Pancreas (tissue), 10 donors: Measurements from ENCODE around the gene PODN. TPM values are rescaled to one million over a fixed set of nuclear protein-coding genes. Genes with fewer than 3 reads are reported as not detected.

Experiments used
- ATAC-seq, 4 donors: fragments of 200-7000 bp; cut with Tn5 transposase; one replicate each; pipeline versions ENCODE4 v1.8.0 to v1.9.1; 2020; ENCODE audit warnings: mild to moderate bottlenecking in 4 of 4, moderate library complexity in 4 of 4
- DNase-seq, 6 donors: peaks; one replicate each; pipeline ENCODE4 v3.0.0-alpha.2; 2020
- FAIRE-seq: peaks from 2 replicates; lab custom pipeline; 2012; peaks lifted over from hg19 to GRCh38; lab: Jason Lieb, UNC
- H3K27ac ChIP-seq, 4 donors: fragments of 200-600 bp; sonication (generic); 1 replicate in 3 of 4; 2 replicates in 1 of 4; pipeline versions ENCODE4 v1.5.0 to v1.8.0; 2020
- H3K27me3 ChIP-seq, 4 donors: fragments of 200-600 bp; one replicate each; pipeline ENCODE4 v1.8.0; 2021
- H3K36me3 ChIP-seq, 3 donors: fragments of 200-600 bp; sonication (generic) in 1 of 3; one replicate each; pipeline versions ENCODE4 v1.5.0 to v1.8.0; 2020 to 2021
- H3K4me1 ChIP-seq, 3 donors: fragments of 200-600 bp; one replicate each; pipeline ENCODE4 v1.8.0; 2021
- H3K4me3 ChIP-seq, 4 donors: fragments of 200-600 bp; sonication (generic) in 2 of 4; one replicate each; pipeline versions ENCODE4 v1.5.0 to v1.8.0; 2020 to 2021
- H3K9me3 ChIP-seq, 4 donors: fragments of 200-600 bp; one replicate each; pipeline ENCODE4 v1.8.0; 2021
- WGBS, 2 donors: extraction: QIAGEN DNeasy Blood & Tissue Kit; methylation state at CpG; one replicate each; pipeline ENCODE4 v1.1.7; 2013; 5-methylcytosine and 5-hydroxymethylcytosine counted together
- intact Hi-C, 3 donors: fragments of 100-400 bp; cut with DNase I; formaldehyde crosslinking; loops; one replicate each; pipeline versions ENCODE4 v1.11.1 to v1.14.2; 2022
- polyA plus RNA-seq, 2 donors: library from polyadenylated mRNA; stranded (reverse); fragments of 200-250 nt; gene quantifications; one replicate each; pipeline ENCODE4 v1.2.3, GENCODE V29; 2013
- total RNA-seq, 6 donors: library from RNA; stranded (reverse); fragmentation: NEBNext Ultra II Directional in 4 of 6; extraction: Animal tissue kit (Norgen Biotek cat#: 25700) in 4 of 6; gene quantifications; one replicate each; pipeline versions ENCODE4 v1.2.1 to v1.2.4, GENCODE V29; 2021 to 2023
- TF ChIP-seq, protein P1 (sequence below), 4 donors: fragments of 200-600 bp; sonication (generic) in 3 of 4; IDR thresholded peaks; one replicate each; pipeline versions ENCODE4 v1.5.0 to v1.8.0; 2021; ENCODE audit warnings: antibody characterized with exemption in 4 of 4
- donor health status: healthy with polysubstance abuse.
- donor health status: DM: no; HTN: no; CAD: no; lungs with moderate emphysema.
- donor health status: DM: no; HTN: no; CAD: no.
- donor health status: control.
- donor health status: control.
- donor health status: Bipolar disorder and iron deficiency.
- donor health status: DM: yes; HTN: yes; CAD: no.
- donor health status: DM: no; HTN: no; CAD: no.
- donor health status: DM: no; HTN: no; CAD: no.
- donor health status: DM: yes; HTN: yes; CAD: no.

PODN gene
- total and polyA plus RNA-seq, 8 donors: 1.8 to 14.9 (median 10.2) TPM

DNA sequence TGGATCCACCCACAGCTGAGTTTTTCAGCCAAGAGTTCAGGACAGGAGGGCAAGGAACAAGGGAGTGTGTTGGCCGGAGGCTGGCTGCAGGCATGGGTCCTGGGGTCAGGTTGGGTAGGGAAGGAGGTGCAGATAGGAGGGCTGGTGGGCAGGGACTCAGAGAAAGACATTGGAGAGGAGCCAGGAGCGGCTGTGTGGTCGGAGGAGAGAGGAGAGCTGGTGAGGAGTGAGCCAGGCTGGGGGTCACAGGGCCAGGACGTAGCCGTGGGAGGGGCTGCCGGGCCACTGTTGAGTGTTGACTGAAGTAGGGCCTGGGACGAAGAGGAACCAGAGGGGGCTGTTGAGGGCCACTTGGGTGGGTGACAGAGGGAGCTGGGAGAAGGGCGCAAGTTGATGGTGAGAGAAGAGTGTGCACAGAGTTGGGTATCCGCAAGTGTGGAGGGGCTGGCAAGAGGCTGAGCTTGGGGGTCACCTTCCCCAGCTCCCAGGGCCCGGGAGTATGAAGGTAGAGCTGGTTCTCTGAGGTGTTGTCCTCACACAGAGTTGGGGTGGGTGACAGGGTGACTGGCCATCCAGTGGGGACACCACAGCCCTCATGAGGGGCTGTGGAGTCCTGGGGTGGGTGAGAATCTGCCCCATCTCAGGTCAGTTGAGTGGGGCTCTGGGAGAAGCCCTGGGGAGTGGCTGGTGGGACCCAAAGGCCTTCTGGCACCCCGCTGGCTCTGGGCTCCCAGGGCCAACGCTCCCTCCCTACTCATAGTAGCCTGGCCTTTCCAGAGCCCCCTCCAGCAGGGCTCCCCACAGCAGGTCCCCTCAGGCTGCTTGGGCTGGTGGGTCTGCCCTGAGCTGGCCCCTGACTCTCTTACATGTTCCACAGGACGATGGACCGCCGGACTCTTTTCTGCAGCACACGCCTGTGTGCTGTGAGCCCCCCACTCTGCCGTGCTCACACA lies 21.9 kb downstream of the PODN start:
- intact Hi-C loops: no loop called here
- TF ChIP-seq, protein P1, sequence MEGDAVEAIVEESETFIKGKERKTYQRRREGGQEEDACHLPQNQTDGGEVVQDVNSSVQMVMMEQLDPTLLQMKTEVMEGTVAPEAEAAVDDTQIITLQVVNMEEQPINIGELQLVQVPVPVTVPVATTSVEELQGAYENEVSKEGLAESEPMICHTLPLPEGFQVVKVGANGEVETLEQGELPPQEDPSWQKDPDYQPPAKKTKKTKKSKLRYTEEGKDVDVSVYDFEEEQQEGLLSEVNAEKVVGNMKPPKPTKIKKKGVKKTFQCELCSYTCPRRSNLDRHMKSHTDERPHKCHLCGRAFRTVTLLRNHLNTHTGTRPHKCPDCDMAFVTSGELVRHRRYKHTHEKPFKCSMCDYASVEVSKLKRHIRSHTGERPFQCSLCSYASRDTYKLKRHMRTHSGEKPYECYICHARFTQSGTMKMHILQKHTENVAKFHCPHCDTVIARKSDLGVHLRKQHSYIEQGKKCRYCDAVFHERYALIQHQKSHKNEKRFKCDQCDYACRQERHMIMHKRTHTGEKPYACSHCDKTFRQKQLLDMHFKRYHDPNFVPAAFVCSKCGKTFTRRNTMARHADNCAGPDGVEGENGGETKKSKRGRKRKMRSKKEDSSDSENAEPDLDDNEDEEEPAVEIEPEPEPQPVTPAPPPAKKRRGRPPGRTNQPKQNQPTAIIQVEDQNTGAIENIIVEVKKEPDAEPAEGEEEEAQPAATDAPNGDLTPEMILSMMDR (IDR thresholded peaks at IDR 0.05): no peak

DNA sequence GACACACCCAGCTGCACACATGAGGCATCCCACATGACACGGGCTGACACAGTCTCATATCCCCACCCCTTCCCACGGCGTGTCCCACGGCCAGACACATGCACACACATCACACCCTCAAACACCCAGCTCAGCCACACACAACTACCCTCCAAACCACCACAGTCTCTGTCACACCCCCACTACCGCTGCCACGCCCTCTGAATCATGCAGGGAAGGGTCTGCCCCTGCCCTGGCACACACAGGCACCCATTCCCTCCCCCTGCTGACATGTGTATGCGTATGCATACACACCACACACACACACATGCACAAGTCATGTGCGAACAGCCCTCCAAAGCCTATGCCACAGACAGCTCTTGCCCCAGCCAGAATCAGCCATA lies 22.6 kb downstream of the PODN start:
- H3K27ac ChIP-seq: no peak overlapping the region
- DNase-seq (no peak), ATAC-seq (no peak), FAIRE-seq (no peak)
- H3K4me3 ChIP-seq: no peak overlapping the region
- no peaks in the 10 kb centered on the region for H3K9me3 ChIP-seq
- H3K4me1 ChIP-seq: no peaks in the 10 kb centered on the region
- 82 to 90% methylated on average over 8 of the region's 8 CpGs for WGBS, 2 donors
- H3K27me3 ChIP-seq: no peaks in the 10 kb centered on the region
- intact Hi-C loops: no loop called here
- no peaks in the 10 kb centered on the region for H3K36me3 ChIP-seq
- TF ChIP-seq, protein P1 (IDR thresholded peaks at IDR 0.05): no peak

More for the DNA sequence above, 21.9 kb downstream of the PODN start:
- ATAC-seq (no peak), DNase-seq (peak in 1 of 6 donors; percentile 51), FAIRE-seq (no peak)
- Histone ChIP-seq H3K36me3 (no peaks in the 10 kb centered on the region), H3K4me3 (no peak overlapping the region), H3K9me3 (no peaks in the 10 kb centered on the region), H3K4me1 (no peaks in the 10 kb centered on the region), H3K27ac (no peak overlapping the region), H3K27me3 (no peaks in the 10 kb centered on the region)
- WGBS, 2 donors: 77 to 82% methylated on average over 17 of the region's 17 CpGs

DNA sequence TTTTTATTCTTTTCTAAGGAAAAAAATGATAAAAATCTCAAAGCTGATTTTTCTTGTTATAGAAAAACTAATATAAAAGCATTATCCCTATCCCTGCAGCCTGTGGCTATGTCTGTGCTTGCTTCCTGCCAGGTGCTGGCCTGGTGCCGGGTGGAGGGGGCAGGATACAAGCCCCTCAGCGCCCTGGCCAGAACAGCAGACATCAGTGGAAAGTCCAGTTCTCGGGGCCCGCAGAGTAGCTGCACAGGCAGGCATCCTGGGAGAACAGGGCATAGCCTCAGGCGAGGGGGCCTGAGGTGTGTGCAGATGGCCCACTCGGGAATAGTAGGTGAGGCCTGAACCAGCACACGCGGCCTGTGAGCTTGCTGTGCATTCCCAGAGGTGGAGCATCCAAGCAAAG lies 23.4 kb downstream of the PODN start:
- no peaks in the 10 kb centered on the region for H3K9me3 ChIP-seq
- H3K36me3 ChIP-seq: no peaks in the 10 kb centered on the region
- no peak overlapping the region for H3K4me3 ChIP-seq
- FAIRE-seq (no peak), DNase-seq (no peak), ATAC-seq (no peak)
- intact Hi-C loops: no loop called here
- H3K27ac ChIP-seq: no peak overlapping the region
- WGBS, 2 donors: 87 to 97% methylated on average over 8 of the region's 8 CpGs
- H3K27me3 ChIP-seq: no peaks in the 10 kb centered on the region
- TF ChIP-seq, protein P1 (IDR thresholded peaks at IDR 0.05): no peak
- H3K4me1 ChIP-seq: no peaks in the 10 kb centered on the region

DNA sequence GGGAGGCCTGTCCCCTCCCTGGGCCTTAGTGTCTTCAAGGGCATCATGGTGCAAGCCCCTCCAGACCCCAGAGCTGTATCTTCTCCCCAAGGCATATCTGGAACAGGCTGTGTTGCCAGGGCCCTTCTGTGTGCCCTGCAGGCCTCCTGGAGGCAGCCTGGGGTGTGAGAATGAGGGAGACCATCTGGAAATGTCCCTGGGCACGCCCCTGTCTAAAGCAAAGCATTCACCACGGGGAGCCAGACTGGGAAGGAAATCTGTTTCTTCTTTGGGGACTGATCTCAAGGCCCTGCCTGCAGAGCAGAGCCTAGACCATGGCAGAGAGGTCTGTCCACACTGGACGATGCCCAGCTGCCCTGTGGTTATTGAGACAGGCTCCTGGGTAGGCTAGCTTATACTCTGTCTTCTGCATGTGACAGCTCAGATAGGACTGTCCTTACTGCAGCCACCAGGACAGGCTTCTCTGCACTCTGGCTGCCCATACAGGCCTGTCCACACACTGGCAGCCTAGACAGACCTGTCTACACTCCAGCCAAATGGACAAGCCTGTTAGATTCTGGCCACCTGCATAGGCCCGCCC lies 24.6 kb downstream of the PODN start:
- ATAC-seq (no peak), DNase-seq (no peak), FAIRE-seq (no peak)
- 85 to 88% methylated on average over 4 of the region's 4 CpGs for WGBS, 2 donors
- no peaks in the 10 kb centered on the region for H3K4me1 ChIP-seq
- H3K9me3 ChIP-seq: no peaks in the 10 kb centered on the region
- no peaks in the 10 kb centered on the region for H3K27me3 ChIP-seq
- H3K36me3 ChIP-seq: no peaks in the 10 kb centered on the region
- TF ChIP-seq, protein P1 (IDR thresholded peaks at IDR 0.05): no peak
- no peak overlapping the region for H3K4me3 ChIP-seq
- intact Hi-C loops: no loop called here
- H3K27ac ChIP-seq: no peak overlapping the region
